Mesendoderm (in vitro differentiated cells): ENCODE results near the gene GGT5.
"Not testable (repeated sequence)": the region's sequence is repeated elsewhere in the genome, so short reads cannot be mapped to it uniquely, and the experiment has no call there.

Experiments used
- DNase-seq: peaks from one replicate; pipeline ENCODE4 v3.0.0; 2013
- H2AK5ac ChIP-seq: 2 replicates; pipeline ENCODE4 v1.6.1; 2013; ENCODE audit warnings: low read length, inconsistent platforms
- H2BK120ac ChIP-seq: 2 replicates; pipeline ENCODE4 v1.6.1; 2013; ENCODE audit warnings: low read depth, mild to moderate bottlenecking, low read length, moderate library complexity, mixed read lengths
- H2BK15ac ChIP-seq: replicated peaks from 2 replicates; pipeline ENCODE4 v1.6.1; 2013; ENCODE audit warnings: low read depth, mild to moderate bottlenecking, moderate library complexity
- H2BK5ac ChIP-seq: 2 replicates; pipeline ENCODE4 v1.6.1; 2013; ENCODE audit warnings: low read length, inconsistent platforms
- H3K18ac ChIP-seq: 2 replicates; pipeline ENCODE4 v1.6.1; 2013; ENCODE audit warnings: mild to moderate bottlenecking, low read length, mixed read lengths
- H3K23ac ChIP-seq: one replicate; pipeline ENCODE4 v1.6.1; 2013; ENCODE audit warnings: low read length
- H3K27ac ChIP-seq: 2 replicates; pipeline ENCODE4 v1.5.1; 2013; ENCODE audit warnings: low read depth, mild to moderate bottlenecking, inconsistent platforms, low read length, moderate library complexity
- H3K27me3 ChIP-seq: 2 replicates; pipeline ENCODE4 v1.6.1; 2013; ENCODE audit warnings: low read length, control low read depth, mild to moderate bottlenecking, inconsistent platforms; ENCODE audit not compliant: insufficient read depth, poor library complexity
- H3K36me3 ChIP-seq: 2 replicates; pipeline ENCODE4 v1.6.1; 2013; ENCODE audit warnings: low read length, inconsistent platforms; ENCODE audit not compliant: control insufficient read depth, insufficient read depth
- H3K4ac ChIP-seq: one replicate; pipeline ENCODE4 v1.6.1; 2013; ENCODE audit warnings: low read depth, mild to moderate bottlenecking, low read length, moderate library complexity
- H3K4me1 ChIP-seq: 2 replicates; pipeline ENCODE4 v1.6.1; 2013; ENCODE audit warnings: low read depth, low read length, inconsistent platforms; ENCODE audit not compliant: control insufficient read depth
- H3K4me2 ChIP-seq: 2 replicates; pipeline ENCODE4 v1.6.1; 2013; ENCODE audit warnings: low read length
- H3K4me3 ChIP-seq: 2 replicates; pipeline ENCODE4 v1.5.1; 2013; ENCODE audit warnings: mild to moderate bottlenecking, low read length
- H3K56ac ChIP-seq: one replicate; pipeline ENCODE4 v1.6.1; 2013; ENCODE audit warnings: low read length
- H3K79me1 ChIP-seq: 2 replicates; pipeline ENCODE4 v1.6.1; 2013; ENCODE audit warnings: low read length, inconsistent platforms
- H3K79me2 ChIP-seq: 2 replicates; pipeline ENCODE4 v1.6.1; 2013; ENCODE audit warnings: mild to moderate bottlenecking, low read length; ENCODE audit not compliant: control insufficient read depth, insufficient read depth
- H3K9ac ChIP-seq: 2 replicates; pipeline ENCODE4 v1.6.1; 2013; ENCODE audit warnings: low read length, inconsistent platforms
- H4K5ac ChIP-seq: one replicate; pipeline ENCODE4 v1.6.1; 2013; ENCODE audit warnings: low read length
- H4K8ac ChIP-seq: one replicate; pipeline ENCODE4 v1.6.1; 2013; ENCODE audit warnings: low read depth, mild to moderate bottlenecking, control low read depth, low read length, moderate library complexity
- WGBS: extraction: QIAGEN DNeasy Blood & Tissue Kit; methylation state at CpG from one replicate; pipeline ENCODE4 v1.1.7; 2013; ENCODE audit warnings: low lambda C conversion rate, missing lambda C conversion rate; ENCODE audit not compliant: insufficient coverage; ENCODE audit errors: extremely low coverage; 5-methylcytosine and 5-hydroxymethylcytosine counted together

Gene GGT5

DNA sequence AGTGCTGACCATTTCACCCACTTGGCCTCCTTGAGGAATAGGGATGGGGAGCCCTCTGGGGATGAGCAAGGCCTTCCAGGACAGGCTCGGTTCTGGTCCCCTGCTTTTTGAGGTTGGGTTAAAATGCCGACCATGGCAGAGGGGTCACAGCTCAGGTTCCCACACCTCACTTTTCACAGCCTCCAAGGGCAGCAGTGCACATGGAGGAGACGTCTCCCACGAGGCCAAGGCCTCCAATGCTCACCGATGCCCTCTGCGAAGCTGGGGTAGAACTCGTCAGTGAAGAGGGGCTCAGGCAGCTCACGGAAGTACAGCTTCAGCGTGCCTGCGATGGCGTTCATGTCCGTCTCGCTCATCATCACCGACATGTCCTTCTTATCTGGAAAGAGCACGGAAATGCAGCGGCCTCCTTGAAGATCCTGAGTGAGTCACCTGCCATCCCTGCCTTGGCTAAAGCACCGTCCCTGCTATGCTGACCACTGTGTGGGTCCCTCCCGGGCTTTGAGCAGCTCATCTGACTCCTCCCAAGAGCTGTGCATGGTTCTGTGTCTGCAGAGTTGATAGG, 17.4 kb upstream of the GGT5 start:
- H2AK5ac ChIP-seq, H3K4me1 ChIP-seq, H3K79me2 ChIP-seq, H2BK15ac ChIP-seq, H3K9ac ChIP-seq, H3K23ac ChIP-seq, H3K27ac ChIP-seq, H2BK120ac ChIP-seq, H3K4ac ChIP-seq, H3K27me3 ChIP-seq, H3K79me1 ChIP-seq, H3K4me3 ChIP-seq, H3K18ac ChIP-seq, H3K36me3 ChIP-seq, H4K8ac ChIP-seq, H2BK5ac ChIP-seq, H3K56ac ChIP-seq, H3K4me2 ChIP-seq, H4K5ac ChIP-seq, DNase-seq: not testable (repeated sequence)
- no CpG with 5 or more reads among the region's 18 CpGs for WGBS

DNA sequence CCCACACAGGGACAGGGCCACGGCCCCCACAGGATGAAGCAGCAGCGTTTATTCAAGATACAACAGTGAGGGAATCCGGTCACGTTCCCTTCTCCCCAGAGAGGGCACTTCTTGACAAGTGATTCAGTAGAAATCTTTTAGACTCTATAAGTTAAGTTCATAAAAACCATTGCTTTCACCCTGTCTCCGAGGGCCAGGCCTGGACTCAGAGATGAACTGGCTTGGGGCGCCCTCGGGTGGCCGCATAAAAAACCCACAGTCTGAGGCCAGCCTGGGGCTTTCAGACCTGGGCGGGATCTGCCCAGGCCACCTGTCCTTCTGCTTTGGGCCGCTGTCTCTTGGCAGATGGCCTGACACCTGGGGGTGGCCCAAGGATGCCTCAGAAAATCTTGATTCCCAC, 14.6 kb upstream of the GGT5 start:
- H3K27ac ChIP-seq, H2BK120ac ChIP-seq, H3K27me3 ChIP-seq, H4K5ac ChIP-seq, H4K8ac ChIP-seq, H3K18ac ChIP-seq, H3K79me1 ChIP-seq, H3K4me1 ChIP-seq, H3K56ac ChIP-seq, H3K23ac ChIP-seq, H3K9ac ChIP-seq, H2BK15ac ChIP-seq, H3K4me2 ChIP-seq, H2BK5ac ChIP-seq, H3K4ac ChIP-seq, H2AK5ac ChIP-seq, H3K79me2 ChIP-seq, H3K36me3 ChIP-seq, H3K4me3 ChIP-seq: not testable (repeated sequence)
- WGBS: no CpG with 5 or more reads among the region's 10 CpGs
- DNase-seq: peak; percentile 75

DNA sequence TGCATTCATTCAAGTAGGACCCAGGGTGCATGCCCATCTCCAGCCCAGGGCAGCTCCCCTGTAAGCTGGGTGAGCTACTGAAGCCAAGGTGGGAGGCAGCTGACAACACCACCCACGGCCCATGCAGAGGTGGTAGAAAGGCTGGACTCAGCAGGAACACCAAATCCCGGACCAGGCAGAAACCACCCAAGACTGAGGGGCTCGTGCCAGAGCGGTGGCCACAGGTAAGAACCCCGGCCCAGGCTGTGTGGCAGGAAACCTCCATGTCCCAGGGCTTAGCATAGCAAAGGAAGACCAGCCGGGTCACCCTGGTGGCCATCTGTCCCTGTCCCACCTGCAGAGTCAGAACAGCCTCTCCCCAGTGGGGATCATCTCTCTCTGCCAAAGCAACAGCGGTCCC, 11.9 kb upstream of the GGT5 start:
- not testable (repeated sequence) for H3K79me2 ChIP-seq, H3K79me1 ChIP-seq, H3K9ac ChIP-seq, H3K4me3 ChIP-seq, H3K56ac ChIP-seq, H2BK5ac ChIP-seq, H3K4ac ChIP-seq, H4K8ac ChIP-seq, H2BK15ac ChIP-seq, H3K18ac ChIP-seq, H2BK120ac ChIP-seq, H3K27ac ChIP-seq, H2AK5ac ChIP-seq, H3K4me1 ChIP-seq, DNase-seq, H3K23ac ChIP-seq, H3K36me3 ChIP-seq, H3K27me3 ChIP-seq, H3K4me2 ChIP-seq, H4K5ac ChIP-seq
- no CpG with 5 or more reads among the region's 7 CpGs for WGBS

GRCh38 chr22:24256136-24256535, 11.3 kb upstream of the GGT5 start:
- H3K4me3 ChIP-seq, H2BK120ac ChIP-seq, DNase-seq, H3K27me3 ChIP-seq, H3K79me2 ChIP-seq, H2BK5ac ChIP-seq, H3K56ac ChIP-seq, H3K23ac ChIP-seq, H3K9ac ChIP-seq, H3K4me2 ChIP-seq, H3K79me1 ChIP-seq, H2AK5ac ChIP-seq, H2BK15ac ChIP-seq, H3K4me1 ChIP-seq, H4K8ac ChIP-seq, H3K36me3 ChIP-seq, H3K27ac ChIP-seq, H3K18ac ChIP-seq, H3K4ac ChIP-seq, H4K5ac ChIP-seq: not testable (repeated sequence)
- WGBS: no CpG with 5 or more reads among the region's 13 CpGs

- H3K27ac ChIP-seq: not testable (repeated sequence)
Measured at GRCh38 chr22:24253126-24253525, 8.2 kb upstream of the GGT5 start.

GRCh38 chr22:24251286-24251685, 6.4 kb upstream of the GGT5 start:
- H3K4me3 ChIP-seq, H3K27me3 ChIP-seq, H4K5ac ChIP-seq, H3K4me2 ChIP-seq, DNase-seq, H2BK120ac ChIP-seq, H3K56ac ChIP-seq, H3K4me1 ChIP-seq, H3K23ac ChIP-seq, H4K8ac ChIP-seq, H3K4ac ChIP-seq, H3K36me3 ChIP-seq, H2BK5ac ChIP-seq, H3K79me2 ChIP-seq, H3K27ac ChIP-seq, H2AK5ac ChIP-seq, H3K79me1 ChIP-seq, H3K18ac ChIP-seq, H3K9ac ChIP-seq, H2BK15ac ChIP-seq: not testable (repeated sequence)
- WGBS: no CpG with 5 or more reads among the region's 28 CpGs

More at GRCh38 chr22:24253126-24253525, 8.2 kb upstream of the GGT5 start:
- not testable (repeated sequence) for H3K56ac ChIP-seq, H4K8ac ChIP-seq, H3K4me2 ChIP-seq, DNase-seq, H3K18ac ChIP-seq, H3K79me1 ChIP-seq, H2AK5ac ChIP-seq, H3K4me1 ChIP-seq, H3K79me2 ChIP-seq, H3K9ac ChIP-seq, H3K4me3 ChIP-seq, H4K5ac ChIP-seq, H3K36me3 ChIP-seq, H2BK120ac ChIP-seq, H3K4ac ChIP-seq, H2BK5ac ChIP-seq, H2BK15ac ChIP-seq, H3K27me3 ChIP-seq, H3K23ac ChIP-seq
- WGBS: no CpG with 5 or more reads among the region's 12 CpGs
